NCI-H748 (cell line): ENCODE data around the gene CDCA8.
"Not testable (repeated sequence)": the region's sequence is repeated elsewhere in the genome, so short reads cannot be mapped to it uniquely, and the experiment has no call there.

Source experiments
- DNase-seq: peaks from one replicate; lab custom pipeline; 2025; ENCODE audit not compliant: unreplicated experiment; lab: John Stamatoyannopoulos, UW

CDCA8 gene

DNA sequence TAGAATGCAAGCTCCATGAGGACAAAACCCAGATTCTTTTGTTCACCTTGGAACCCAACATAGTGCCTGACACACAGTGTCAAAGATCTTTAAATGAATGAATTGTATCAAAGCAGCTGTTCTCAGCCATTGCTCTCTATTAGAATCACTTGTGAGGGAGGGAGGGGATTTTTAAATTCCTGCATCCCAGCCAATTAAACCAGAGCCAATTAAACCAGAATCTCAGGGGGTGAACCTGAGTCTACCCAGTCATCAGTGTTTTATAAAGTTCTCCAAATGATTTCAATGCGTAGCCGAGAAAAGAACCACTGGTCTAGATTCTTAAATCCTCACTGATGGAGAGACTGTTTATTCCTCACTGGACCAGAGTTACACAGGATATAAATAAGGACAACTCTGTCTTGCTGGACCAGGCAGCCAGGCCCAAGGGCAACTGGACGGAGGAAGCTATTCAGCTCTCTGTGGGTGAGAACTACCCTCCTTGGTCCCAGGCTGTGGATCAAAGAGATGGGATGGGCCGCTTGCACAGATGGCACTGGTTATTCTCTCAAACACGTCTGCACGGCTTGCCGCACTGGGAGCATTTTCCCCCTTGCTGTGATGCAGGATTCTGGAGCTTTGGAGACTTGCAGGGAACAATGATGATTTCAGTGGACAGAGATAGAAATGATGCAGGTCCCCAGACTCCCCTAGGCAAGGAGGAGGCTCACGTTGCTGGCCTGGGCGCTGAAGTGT, 20.0 kb upstream of the CDCA8 start:
- DNase-seq: no peak

DNA sequence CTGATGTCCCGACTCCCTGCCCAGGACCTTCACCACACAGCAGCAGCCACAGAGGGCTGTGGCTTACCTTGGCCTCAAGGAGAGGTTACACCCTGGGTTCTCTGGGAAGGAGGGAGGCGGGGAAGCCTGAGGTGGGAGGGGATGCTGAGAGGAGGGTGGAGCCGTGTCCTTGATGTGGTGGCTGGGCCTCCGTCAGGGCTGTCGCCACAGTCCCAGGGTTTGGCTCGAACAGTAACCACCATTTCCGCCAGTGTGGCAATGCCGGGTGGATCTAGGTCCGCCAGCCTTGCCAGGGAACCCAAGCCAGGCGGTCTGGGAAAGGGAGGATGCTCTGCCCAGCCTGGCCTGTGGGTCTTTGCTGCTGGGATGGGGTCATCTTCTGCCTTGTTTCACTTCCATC, 18.4 kb upstream of the CDCA8 start:
- DNase-seq: no peak

DNA sequence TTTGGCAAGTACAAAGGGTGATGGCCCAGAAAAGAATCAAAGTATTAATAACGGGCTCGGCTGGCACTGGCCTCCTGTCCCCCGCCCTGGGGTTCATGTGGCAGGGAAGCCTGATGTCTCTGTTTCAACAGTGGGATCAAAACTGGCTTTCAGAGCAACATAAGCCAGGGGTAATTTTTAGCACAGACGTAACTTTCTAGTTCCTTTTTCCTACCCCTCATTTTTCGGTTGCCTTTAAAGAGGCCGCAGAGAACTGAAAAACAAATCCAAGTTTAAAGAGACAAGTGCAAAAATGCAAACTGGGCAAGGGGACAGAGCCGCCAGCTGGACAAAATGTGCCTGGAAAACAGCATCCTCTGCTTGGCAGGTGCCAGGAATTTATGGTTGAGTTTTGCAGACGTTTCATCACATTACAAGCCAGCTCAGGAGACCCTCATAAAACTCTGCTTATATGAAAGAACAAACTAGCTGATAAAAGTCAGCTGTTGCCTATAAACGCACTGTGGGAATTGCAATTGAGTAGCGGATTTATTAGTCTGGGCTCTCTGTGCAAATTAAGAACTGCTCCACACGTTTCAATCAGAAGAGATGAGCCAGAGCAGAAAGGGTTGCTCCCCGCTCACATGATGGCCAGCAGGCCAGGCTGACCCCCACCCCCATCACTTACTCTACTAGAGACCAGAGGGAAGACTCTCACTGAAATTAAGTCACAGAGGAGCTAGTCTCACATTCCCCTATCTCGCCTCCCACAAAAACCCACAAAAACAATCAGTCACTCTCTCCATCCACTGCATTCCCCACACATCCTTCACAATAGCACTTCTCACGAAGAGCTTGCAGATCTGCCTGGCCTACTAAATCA, 15.8 kb upstream of the CDCA8 start:
- no peak for DNase-seq

GRCh38 chr1:37677143-37677439, 15.2 kb upstream of the CDCA8 start:
- DNase-seq: no peak

GRCh38 chr1:37677808-37678207, 14.5 kb upstream of the CDCA8 start:
- no peak for DNase-seq

GRCh38 chr1:37680933-37681332, 11.4 kb upstream of the CDCA8 start:
- DNase-seq: no peak

DNA sequence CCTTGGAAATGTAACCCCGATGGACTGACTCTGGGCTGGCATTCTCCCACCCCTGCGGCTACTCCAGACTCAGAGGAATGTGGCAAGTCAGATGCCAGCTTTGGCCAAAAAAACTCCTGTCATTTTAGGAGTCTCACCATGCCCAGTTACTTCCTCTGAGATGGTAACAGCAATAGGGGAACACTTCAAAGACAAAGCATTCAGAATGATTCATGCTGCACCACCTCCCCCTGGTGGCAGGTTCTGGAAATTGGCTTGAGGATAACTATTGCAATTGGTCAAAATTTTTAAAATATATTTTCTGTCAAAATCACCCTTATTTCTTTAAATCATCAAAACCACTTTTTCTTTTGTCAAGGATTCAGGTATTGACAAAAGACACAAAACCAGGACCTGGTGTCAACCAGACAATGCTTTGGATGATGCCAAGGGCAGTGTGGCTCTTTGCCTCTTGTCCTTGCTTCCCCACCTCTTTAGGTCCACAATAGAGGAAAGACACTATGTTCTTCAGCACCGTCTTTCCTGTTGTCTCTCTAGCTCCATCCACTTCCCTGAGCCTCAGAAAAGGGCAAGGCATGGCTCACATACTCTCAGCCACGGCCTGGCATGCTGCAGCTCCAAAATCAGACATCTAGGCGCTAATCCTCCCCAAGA, 9.9 kb upstream of the CDCA8 start:
- peak; percentile 40 for DNase-seq

- DNase-seq: not testable (repeated sequence)
These were observed 8.1 kb upstream of the CDCA8 start for GRCh38 chr1:37684182-37684581.

GRCh38 chr1:37685722-37686121, 6.6 kb upstream of the CDCA8 start:
- no peak for DNase-seq

GRCh38 chr1:37687764-37688163, 4.6 kb upstream of the CDCA8 start:
- DNase-seq: not testable (repeated sequence)

DNA sequence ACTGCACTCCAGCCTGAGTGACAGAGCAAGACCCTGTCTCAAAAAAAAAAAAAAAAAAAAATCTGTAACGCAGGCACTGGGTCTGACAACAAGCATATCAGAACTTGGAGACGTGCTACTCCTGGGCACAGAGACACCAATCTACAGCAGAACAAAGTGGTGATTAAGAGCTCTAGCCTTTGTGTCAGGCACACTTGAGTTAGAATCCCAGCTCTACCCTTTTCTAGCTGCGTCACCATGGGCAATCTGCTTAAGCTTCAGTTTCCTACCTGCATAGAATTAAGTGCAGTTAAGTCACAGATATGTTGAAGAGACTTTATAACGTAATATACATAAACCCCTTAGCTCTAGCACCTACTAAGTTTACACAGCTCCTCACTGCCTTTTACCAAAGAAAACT, 3.4 kb upstream of the CDCA8 start:
- DNase-seq: no peak

DNA sequence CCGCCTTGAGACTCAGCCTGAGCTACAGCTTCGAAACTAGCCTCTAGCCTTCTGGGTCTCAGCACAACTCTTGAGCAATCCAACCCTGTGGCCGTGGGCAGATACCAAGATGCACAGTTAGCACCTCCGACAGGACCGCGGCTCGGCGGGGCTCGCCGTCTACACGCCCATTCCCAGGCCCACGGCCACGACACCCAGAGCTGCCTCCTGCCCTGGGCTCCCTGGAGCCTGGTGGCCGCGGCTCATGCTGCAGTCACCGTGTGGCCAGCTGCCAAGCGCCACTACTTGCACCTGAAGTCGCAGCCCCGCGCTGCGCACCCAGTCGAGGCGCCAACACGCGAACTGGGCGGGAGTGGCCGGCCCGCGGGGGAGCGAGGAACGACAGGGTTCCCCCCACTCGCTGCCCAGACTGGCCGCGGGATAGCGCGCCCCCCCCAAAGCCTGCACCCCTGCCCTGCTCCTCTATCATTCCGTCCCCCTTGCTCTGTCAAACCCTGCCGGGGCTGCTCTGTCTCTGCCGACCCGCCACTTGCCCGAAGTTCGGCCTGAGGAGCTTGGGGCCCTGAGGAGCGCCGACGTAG, 729 bp upstream of the CDCA8 start:
- DNase-seq: peak; percentile 44

GRCh38 chr1:37692834-37693175, 489 bp downstream of the CDCA8 start:
- DNase-seq: peak; percentile 28

- no peak for DNase-seq
These were observed 4.8 kb downstream of the CDCA8 start for GRCh38 chr1:37697090-37697489.

DNA sequence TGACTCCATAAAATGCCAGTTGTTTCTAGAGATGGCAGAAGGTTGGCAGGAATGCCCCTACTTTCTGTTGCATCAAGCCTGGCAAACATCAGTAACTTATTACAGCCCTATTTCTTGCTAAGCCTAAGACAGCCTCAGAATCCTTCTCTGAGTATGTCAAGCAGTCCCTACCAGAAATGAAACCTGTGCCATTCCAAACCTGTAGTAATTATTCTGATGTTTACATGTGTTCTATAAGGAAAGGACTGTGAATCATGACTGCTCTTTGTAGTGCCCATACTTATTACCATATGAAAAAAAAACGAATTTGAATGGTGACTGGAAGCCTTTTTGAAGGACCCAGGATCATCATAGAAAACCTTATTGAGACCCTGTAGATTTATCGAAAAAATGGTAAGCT, 5.4 kb downstream of the CDCA8 start:
- no peak for DNase-seq

- no peak for DNase-seq
These were observed 6.8 kb downstream of the CDCA8 start for GRCh38 chr1:37699147-37699546.

GRCh38 chr1:37701051-37701450, 8.7 kb downstream of the CDCA8 start:
- DNase-seq: no peak

DNA sequence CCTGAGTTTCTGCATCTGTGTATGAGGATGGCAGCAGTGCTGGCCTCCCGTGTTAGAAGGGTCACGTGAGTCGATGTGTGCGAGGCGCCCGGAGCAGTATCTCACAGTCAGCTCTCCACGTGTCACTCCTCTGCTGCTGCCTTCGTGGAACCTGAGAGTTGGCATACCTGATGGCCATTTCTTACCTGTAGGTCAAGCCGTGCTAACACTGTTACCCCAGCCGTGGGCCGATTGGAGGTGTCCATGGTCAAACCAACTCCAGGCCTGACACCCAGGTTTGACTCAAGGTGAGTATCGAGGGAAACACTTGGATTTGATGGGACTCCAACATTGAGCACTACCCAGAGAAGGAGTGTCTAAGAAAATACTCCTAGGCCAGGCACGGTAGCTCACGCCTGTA, 10.7 kb downstream of the CDCA8 start:
- no peak for DNase-seq

DNA sequence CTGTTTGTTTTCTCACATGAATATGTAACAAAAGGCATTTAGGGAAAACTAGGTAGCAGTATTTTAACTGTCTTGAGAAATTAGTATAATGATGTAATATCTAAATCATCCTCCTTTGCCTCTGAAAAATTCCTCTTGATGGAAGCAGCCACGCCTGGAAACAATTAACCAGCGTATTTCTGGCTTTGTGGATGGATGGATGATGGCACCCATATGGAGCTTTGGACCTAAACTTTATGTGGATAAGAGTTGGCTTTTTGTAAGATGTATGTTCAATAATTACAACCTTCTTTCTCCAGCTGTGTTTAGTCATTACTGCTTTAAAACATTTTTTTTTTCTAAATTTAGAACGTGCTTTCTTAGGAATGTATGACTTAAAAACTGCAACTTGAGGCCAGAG, 12.7 kb downstream of the CDCA8 start:
- no peak for DNase-seq

DNA sequence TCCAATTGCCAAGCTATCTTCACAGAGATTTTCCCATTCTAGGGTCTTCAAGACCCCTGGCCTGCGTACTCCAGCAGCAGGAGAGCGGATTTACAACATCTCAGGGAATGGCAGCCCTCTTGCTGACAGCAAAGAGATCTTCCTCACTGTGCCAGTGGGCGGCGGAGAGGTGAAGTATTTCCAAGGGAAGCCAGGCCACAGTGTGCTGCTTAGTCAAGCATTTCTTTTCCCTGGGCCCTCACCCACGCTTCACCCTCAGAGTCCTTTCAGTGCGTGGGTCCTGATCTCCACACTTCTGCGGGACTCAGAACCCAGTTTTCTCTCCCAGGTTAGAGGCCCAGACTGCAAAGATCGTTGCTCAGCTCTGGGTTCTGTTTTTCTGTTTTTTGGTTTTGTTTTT, 13.1 kb downstream of the CDCA8 start:
- DNase-seq: no peak

DNA sequence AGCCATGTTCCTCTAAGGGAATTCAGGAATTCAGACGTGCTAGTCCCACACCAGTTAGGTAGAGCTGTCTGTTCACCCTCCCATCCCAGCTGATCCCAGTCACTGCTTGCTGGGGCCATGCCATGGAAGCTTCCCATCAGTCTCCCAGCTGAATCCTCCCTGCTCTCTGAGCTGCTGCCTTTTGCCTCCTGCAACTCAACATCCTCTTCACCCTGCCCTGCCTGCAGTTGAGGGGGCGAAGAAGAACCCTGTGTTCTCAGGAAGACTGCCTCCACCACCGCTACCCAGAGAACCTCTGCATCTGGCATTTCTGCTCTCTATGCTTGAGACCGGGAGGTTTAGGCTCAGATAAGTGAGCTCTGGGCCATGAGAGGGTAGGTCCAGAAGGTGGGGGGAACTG, 16.2 kb downstream of the CDCA8 start:
- DNase-seq: no peak

DNA sequence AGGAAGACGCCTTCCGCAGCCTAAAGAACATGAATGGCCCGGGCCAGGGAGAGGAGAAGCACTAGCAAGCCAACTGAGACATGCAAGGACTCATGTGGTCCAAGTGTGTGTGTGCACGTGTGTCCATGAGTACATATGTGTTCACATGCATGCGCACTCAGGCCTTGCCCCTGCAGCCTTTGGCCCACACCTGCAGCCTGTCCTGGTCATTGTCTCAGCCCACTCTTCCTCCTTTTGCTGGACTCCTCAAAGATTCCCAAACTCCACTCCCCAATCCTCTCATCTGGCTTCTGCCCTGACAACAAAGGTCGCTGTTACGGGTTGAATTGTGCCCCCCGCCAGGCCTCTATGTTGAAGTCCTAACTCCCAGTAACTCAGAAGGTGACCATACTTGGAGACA, 21.9 kb downstream of the CDCA8 start:
- no peak for DNase-seq
